ENCODE results near the gene EMC7.

The EMC7 gene

GRCh38 chr15:34038871-34039789 lies 62.5 kb downstream of the EMC7 start, which contains the start of gene AVEN:
Gene AVEN, minus strand, starts transcription at chr15:34039204. Its CDS starts 158 bp downstream, at chr15:34039046.
- DNase-seq, result peak in 24 of 56 donors; percentile 9 to 79 (median 28)

DNA sequence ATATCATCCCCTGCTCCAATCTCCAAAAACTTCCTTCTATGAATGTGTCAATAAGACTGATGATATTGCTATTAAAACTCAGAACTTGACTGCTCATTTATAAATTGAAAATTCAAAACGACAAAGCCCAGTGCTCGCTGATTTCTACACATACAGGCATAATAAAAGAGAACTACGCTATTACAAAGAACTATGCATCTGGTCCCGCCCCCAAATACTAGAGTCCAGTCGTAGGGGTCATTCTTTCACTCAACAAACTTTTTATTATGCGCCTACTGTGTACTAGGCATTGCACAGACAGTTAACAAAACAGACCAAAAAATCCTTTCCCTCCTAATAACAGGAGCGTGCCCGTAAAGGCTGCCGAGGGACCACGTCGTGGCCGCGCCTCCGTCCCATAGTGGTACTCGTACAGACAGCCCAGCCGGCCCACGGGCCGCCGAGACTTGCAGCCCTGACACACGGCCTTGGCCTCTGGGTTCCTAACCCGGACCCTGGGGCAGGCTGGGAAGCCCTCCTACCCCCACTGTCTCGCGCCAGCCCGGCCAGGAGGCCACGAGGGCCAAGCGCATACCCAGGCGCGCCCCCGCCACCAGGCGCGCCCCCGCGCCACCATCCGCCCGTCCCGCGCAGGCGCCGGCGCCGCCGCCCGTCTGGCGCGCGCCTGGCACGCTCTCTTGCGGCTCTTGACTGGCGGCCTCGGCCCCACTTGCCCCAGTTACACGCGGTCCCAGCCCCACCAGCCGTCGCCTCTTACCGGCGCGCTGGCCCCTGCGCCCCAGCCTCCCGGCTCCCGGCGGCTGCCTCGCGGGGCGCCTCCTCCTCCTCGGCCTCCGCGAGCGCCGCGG lies 63.4 kb downstream of the EMC7 start:
- DNase-seq, result peak in 53 of 56 donors; percentile 29 to 92 (median 73)
